Inferior parietal cortex (tissue), 1 donor: ENCODE measurements around the gene HSFX2.
"Not testable (repeated sequence)": the region's sequence is repeated elsewhere in the genome, so short reads cannot be mapped to it uniquely, and the experiment has no call there.

Source experiments
- DNase-seq: peaks from one replicate; pipeline ENCODE4 v3.0.0-alpha.2; 2016; ENCODE audit errors: extremely low spot score

The HSFX2 gene

GRCh38 chrX:149590993-149591392 is 4.1 kb downstream of the HSFX2 start:
- DNase-seq, result not testable (repeated sequence)

- DNase-seq, result not testable (repeated sequence)
Measured at GRCh38 chrX:149587359-149587758, 7.8 kb downstream of the HSFX2 start, which contains the start of gene MAGEA9B. Gene MAGEA9B (minus strand): TSS chrX:149587459. CDS start chrX:149583179, 4,280 bp downstream.

GRCh38 chrX:149585631-149586030 is 9.5 kb downstream of the HSFX2 start:
- DNase-seq, result not testable (repeated sequence)

GRCh38 chrX:149573456-149573855 is 21.7 kb downstream of the HSFX2 start:
- not testable (repeated sequence) for DNase-seq

GRCh38 chrX:149572743-149573142 is 22.4 kb downstream of the HSFX2 start:
- no peak for DNase-seq

DNA sequence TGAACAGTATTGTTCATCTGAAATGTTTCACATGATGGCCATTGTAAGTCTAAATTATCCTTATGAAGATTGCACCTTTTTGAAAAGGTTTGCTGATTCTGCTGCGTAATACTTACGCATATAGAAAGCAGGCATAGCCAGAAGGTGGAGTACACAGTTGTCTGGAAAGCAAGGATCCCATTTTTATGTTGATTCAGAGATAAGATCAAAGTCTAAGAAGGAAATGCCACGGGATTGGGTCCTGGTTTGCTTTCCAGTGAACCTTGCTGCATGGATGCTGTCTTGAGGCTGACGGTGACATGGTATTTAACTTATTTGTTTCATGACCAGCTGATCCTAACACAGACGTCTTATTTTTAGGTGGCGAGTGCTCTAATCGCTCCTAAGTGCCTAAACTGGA is 23.3 kb downstream of the HSFX2 start:
- no peak for DNase-seq

DNA sequence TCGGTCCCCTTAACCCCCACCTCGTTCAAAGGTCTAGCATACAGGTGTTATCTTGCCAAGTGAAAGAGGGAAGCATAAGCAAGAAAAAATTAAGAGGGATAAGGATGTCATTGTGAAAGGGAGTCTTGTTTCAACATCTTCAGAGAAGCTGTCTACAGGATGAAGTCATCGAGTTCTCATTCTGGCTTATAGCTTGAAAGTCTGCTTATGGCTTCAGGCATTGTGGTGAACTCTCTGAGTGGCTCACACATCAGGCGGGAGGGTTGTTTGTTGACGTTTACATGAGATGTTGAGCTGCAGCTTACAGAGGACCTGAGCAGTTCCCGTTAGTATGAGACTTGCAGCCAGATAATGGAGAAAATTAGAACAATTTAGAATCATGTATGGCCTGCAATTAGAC is 24.4 kb downstream of the HSFX2 start:
- DNase-seq, result no peak

DNA sequence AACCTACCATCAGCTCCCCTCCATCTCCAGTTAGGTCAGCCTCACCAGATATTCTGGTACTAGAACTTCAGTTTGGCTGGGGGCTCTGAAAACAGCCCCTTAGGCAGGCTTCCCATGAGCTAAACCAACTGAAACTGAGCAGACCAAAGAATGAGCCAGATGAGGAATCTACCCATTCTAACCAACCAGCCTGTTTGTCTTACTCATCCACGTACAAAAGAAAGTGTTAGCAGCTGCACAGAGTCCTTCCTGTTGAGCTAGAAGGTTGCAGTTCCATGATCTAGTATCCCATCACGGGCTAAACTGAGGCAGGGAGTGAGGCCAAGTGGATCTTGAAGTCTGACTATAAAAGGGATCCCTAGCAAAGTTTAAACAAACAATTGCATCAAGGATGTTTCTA is 25.3 kb downstream of the HSFX2 start:
- no peak for DNase-seq

DNA sequence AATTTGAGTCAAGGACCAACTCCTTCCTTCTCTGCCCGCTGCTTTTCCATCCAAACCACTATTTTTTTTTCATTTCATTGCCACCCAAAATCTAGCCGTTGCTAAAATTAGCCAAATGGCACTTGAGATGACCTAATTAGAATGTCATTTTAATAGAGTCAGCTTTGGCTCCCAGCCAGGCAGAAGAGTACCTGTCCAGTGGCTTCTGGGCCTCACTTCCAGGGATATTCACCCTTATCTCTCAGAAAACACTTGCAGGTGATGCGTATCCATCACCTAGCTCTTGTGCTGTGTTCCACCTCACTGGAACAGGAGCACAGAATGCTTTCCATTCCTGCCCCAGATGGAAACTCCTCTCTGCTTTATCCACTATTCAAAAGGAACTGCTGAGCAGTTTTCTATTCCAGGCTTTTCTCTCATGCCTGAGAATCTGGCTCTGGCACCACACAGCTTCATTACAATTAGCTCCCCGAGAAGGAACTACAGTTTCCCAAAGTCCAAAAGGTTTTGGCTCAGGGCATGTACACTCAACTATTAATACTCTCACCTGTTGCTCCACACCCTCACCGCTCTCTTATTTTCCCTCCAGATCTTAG is 26.3 kb downstream of the HSFX2 start:
- no peak for DNase-seq

GRCh38 chrX:149567621-149568417 is 27.3 kb downstream of the HSFX2 start:
- no peak for DNase-seq

DNA sequence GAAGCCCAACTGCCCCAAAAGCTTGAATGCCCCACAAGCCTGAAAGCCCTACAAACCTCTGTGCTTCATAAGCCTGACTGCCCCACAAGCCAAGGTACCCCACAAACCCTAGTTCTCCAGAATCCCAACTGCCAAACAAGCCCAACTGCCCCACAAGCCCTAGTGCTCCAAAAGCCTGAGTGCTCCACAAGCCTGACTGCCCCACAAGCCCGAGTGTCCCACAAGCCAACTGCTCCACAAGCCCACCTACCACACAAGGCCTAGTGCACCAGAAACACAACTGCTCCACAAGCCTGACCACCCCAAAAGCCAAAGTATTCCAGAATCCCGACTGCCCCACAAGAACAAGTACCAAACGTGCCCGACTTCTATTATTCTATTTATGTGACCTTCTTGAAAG is 31.8 kb downstream of the HSFX2 start:
- DNase-seq, result no peak

DNA sequence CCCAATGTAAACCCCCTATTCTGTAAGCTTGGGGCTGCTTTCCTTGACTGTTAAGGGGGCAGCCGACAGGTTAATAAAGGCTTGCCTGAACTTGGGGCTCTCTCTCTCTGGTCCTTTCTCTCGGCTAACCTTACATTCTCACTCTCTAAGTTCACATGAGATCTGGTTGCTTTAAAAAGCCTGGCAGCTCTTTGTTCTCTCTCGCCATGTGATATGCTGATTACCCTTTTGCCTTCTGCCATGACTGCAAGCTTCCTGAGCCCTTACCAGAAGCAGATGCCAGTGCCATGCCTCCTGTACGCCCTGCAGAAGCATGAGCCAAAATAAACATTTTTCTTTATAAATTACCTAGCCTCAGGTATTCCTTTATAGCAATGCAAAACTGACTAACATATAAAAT is 39.9 kb downstream of the HSFX2 start:
- not testable (repeated sequence) for DNase-seq

GRCh38 chrX:149551939-149552248 is 43.2 kb downstream of the HSFX2 start:
- not testable (repeated sequence) for DNase-seq

DNA sequence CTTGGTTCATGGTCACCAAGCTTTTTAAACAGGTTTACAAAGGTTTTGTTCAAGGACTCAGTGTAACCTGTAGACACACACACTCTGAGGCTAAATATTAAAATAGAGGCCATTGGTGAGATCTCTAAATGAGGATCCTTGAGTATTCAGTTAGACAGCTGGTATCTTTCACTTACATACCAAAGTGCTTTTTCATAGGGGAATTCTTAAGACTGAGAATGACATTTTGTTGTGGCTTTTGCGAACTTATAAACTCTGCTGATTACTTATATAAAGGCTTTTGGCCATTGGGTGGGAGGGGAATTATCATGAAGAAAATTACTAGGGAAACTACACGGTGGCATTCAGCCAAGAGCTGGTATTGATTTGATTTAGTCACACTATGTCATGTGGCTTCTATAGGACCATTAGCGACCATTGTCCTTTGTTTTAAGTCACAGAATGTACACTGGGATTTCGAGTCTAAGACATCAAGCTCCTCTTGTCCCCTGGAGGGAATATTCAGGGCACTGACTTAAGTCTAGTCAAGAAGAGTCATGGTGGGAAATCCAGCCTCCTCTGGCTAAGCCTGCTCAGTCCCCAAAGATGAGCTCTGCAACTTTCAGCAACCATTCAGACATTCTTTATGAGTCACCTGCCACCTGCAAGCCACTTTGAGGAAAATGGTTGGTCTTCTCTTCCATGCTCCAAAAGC is 43.7 kb downstream of the HSFX2 start:
- DNase-seq, result not testable (repeated sequence)

DNA sequence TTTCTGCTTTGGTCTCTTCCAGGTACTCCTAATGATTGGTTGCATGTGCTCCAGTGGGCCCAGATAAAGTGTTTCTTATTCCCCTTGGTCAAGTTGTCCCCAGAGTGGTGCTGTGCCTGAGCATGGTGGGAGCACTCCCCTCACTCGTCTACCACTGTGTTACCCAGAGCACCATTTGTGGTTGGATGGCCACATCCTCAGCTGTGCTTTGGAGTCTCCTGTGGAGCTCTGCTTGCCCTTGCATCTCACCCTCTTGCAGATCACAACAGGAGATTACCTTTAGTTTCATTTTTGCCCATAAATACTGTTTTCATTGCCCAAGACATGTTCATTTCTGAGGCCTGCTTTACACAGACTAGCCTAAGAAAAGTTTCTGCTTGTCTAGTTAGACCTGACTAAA is 44.7 kb downstream of the HSFX2 start:
- DNase-seq, result not testable (repeated sequence)

DNA sequence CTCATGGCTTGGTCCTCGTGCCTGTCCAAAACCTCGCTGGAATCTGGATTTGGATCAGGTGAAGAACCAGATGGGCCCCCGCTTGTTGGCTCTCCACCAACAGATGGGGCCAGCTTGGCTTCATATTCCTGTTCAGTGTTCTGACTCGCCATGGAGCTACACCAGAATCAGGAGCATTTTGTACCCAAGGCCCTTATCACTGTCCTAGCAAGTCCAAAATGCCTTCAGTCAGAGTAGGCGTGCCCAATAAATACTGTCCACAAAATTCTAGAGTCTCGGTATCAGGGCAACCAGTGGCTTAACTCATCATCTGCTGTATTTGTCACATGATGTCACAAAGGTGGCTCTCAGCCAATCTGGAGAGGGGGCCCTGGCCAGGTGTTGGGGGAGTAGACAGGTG is 45.4 kb downstream of the HSFX2 start, which contains the start of gene HSFX3:
TSS of gene HSFX3 (minus strand) at position 224 of the 400 bp plus-strand sequence. CDS start at position 152, 72 bp downstream.
- DNase-seq, result not testable (repeated sequence)

- not testable (repeated sequence) for DNase-seq
Measured at GRCh38 chrX:149547782-149548181, 47.3 kb downstream of the HSFX2 start.

DNA sequence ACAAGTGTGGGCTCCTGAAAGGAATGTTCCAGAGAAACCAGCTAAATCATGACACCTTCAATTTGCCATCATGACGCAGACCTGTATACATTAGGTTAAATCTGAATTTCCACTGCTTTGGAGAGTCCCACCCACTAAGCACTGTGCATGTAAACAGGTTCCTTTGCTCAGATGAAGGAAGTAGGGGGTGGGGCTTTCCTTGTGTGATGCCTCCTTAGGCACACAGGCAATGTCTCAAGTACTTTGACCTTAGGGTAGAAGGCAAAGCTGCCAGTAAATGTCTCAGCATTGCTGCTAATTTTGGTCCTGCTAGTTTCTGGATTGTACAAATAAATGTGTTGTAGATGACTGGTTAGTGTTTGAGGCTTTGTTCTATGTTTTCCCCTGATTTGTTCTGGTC is 48.2 kb downstream of the HSFX2 start:
- not testable (repeated sequence) for DNase-seq

GRCh38 chrX:149545545-149546543 is 49.3 kb downstream of the HSFX2 start:
- DNase-seq, result not testable (repeated sequence)
